Cardiac septum (tissue), 1 donor: ENCODE data around the gene ATP6AP2. TPM values are rescaled to one million over a fixed set of nuclear protein-coding genes. Genes with fewer than 3 reads are reported as not detected.
"Not testable (repeated sequence)": the region's sequence is repeated elsewhere in the genome, so short reads cannot be mapped to it uniquely, and the experiment has no call there.

Experiments
- DNase-seq: peaks from one replicate; pipeline ENCODE4 v3.0.0-alpha.2; 2020; ENCODE audit warnings: low spot score
- intact Hi-C: fragments of 100-400 bp; cut with DNase I; formaldehyde crosslinking; loops from one replicate; pipeline ENCODE4 v1.14.0; 2022
- long read RNA-seq: library from polyadenylated mRNA; unstranded; transcript quantifications from one replicate; pipeline ENCODE4 v2.0.0, GENCODE V29; 2021
- total RNA-seq: library from RNA; stranded (reverse); fragmentation: NEBNext Ultra II Directional; extraction: Animal tissue kit (Norgen Biotek cat#: 25700); gene quantifications from one replicate; pipeline ENCODE4 v1.2.1, GENCODE V29; 2021
- donor health status: DM: no; HTN: no; CAD: no.

Gene ATP6AP2
- total RNA-seq: 43.7 TPM
- long read RNA-seq, transcript ATP6AP2-217 (9 exons, 2,337 nt): major isoform, 110 of 120 reads
- long read RNA-seq, partial matches to known transcripts: 3 of 120 reads
- long read RNA-seq, other reads (novel, unspliced or antisense): 1 of 120 reads

- peak; percentile 96 for DNase-seq
- intact Hi-C loops: no loop called here
These were observed at the start of gene ATP6AP2 for GRCh38 chrX:40580537-40581335. Gene ATP6AP2, plus strand, starts transcription at chrX:40580970. Its CDS starts 96 bp downstream, at chrX:40581066.

- DNase-seq: no peak
- intact Hi-C loops: no loop called here
These were observed 49.5 kb upstream of the ATP6AP2 start for GRCh38 chrX:40531056-40531826.

GRCh38 chrX:40537310-40537709 lies 43.5 kb upstream of the ATP6AP2 start:
- no peak for DNase-seq
- intact Hi-C loops: no loop called here

GRCh38 chrX:40538406-40538805 lies 42.4 kb upstream of the ATP6AP2 start:
- intact Hi-C loops: no loop called here
- DNase-seq: no peak

GRCh38 chrX:40539214-40540142 lies 41.3 kb upstream of the ATP6AP2 start:
- DNase-seq: no peak
- intact Hi-C loops: loop anchor here (10.0 kb wide), 2 partner anchors 105 to 255 kb away; partner anchors contain the start of gene CXorf38

- no peak for DNase-seq
- intact Hi-C loops: loop anchor here (10.0 kb wide), 2 partner anchors 103 to 253 kb away; partner anchors contain the start of gene CXorf38
These were observed 38.6 kb upstream of the ATP6AP2 start for GRCh38 chrX:40542208-40542607.

- intact Hi-C loops: loop anchor here (10.0 kb wide), 2 partner anchors 102 to 252 kb away; partner anchors contain the start of gene CXorf38
- DNase-seq: no peak
These were observed 37.8 kb upstream of the ATP6AP2 start for GRCh38 chrX:40542972-40543371.

- DNase-seq: no peak
- intact Hi-C loops: loop anchor here (10.0 kb wide), 2 partner anchors 101 to 251 kb away; partner anchors contain the start of gene CXorf38
These were observed 37.0 kb upstream of the ATP6AP2 start for GRCh38 chrX:40543661-40544328.

GRCh38 chrX:40544343-40545266 lies 36.2 kb upstream of the ATP6AP2 start:
- intact Hi-C loops: loop anchor here (10.0 kb wide), 2 partner anchors 100 to 250 kb away; partner anchors contain the start of gene CXorf38
- DNase-seq: no peak

GRCh38 chrX:40546870-40547269 lies 33.9 kb upstream of the ATP6AP2 start:
- no peak for DNase-seq
- intact Hi-C loops: loop anchor here (10.0 kb wide), 2 partner anchors 98 to 248 kb away; partner anchors contain the start of gene CXorf38

GRCh38 chrX:40550066-40550465 lies 30.7 kb upstream of the ATP6AP2 start:
- intact Hi-C loops: no loop called here
- DNase-seq: no peak

GRCh38 chrX:40552768-40553167 lies 28.0 kb upstream of the ATP6AP2 start:
- no peak for DNase-seq
- intact Hi-C loops: no loop called here

GRCh38 chrX:40558590-40558989 lies 22.2 kb upstream of the ATP6AP2 start:
- DNase-seq: no peak
- intact Hi-C loops: no loop called here

- intact Hi-C loops: no loop called here
- DNase-seq: no peak
These were observed 17.0 kb upstream of the ATP6AP2 start for GRCh38 chrX:40563784-40564183.

- DNase-seq: no peak
- intact Hi-C loops: no loop called here
These were observed 16.3 kb upstream of the ATP6AP2 start for GRCh38 chrX:40564447-40564846.

GRCh38 chrX:40570346-40571093 lies 10.2 kb upstream of the ATP6AP2 start:
- intact Hi-C loops: no loop called here
- no peak for DNase-seq

- intact Hi-C loops, DNase-seq: not testable (repeated sequence)
These were observed 9.6 kb upstream of the ATP6AP2 start for GRCh38 chrX:40571164-40571563.
